NCI-H460 (cell line): ENCODE measurements around the gene DHCR7. TPM values are rescaled to one million over a fixed set of nuclear protein-coding genes. Genes with fewer than 3 reads are reported as not detected.
"Not testable (repeated sequence)": the region's sequence is repeated elsewhere in the genome, so short reads cannot be mapped to it uniquely, and the experiment has no call there.

Experiments
- DNase-seq: peaks from one replicate; pipeline ENCODE4 v3.0.0-alpha.2; 2016; ENCODE audit warnings: low read depth; ENCODE audit errors: extremely low read depth
- total RNA-seq: library from RNA; depleted of rRNA; stranded (reverse); fragments of >200 nt; shearing (Covaris generic); gene quantifications from 2 replicates; pipeline ENCODE4 v1.2.3, GENCODE V29; 2014

The DHCR7 gene
- total RNA-seq, 1 experiment from 2014 or later, result 37.0 TPM

DNA sequence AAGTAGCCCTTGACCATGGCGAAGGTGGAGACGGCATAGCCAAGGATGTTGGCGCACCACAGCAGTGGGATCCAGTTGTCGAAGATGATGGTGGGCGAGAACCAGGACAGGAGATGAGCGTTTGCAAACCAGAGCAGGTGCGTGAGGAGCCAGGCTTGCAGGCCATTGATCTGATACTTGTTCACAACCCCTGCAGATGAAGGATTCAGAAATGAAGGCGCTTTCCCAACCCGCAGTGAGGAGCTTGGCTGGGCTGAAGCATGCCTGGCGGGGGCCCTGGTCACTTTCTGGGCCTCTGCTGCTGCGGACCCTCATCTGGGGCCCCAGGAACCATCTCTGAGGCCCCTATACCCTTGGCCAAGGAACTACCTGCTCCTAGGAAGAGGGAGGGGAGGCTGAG is 6.9 kb downstream of the DHCR7 start:
- no peak for DNase-seq

DNA sequence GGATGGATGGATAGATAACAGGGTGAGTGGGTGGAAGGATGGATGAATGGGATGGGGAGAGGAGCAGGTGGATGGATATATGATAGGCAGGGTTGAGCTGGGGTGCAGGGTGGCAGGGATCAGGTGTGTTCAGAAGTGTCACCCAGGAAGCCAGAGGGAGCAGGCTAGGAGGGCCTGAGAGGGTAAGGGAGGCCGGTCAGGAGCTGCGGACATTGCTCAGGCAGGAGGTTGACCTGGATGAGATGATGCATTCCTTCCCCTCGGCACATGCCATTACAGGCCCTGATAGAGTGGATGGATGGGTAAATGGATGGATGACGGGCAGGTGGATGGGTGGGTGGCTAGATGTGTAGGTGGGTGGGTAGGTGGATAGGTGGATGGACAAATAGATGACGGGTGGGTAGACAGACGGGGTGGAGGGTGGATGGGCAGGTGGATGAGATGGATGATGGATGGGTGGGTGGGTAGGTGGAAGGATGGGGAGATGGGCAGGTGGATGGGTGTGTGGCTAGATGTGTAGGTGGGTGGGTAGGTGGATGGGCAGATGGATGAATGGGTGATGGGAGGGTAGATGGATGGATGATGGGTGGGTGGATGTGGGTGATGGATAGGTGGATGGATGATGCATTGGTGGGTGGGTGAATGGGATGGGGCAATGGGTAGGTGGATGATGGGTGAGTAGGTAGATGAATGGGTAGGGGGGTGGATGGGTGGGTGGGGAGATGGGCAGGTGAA is 8.0 kb downstream of the DHCR7 start:
- DNase-seq, result no peak

- DNase-seq, result no peak
Measured at GRCh38 chr11:71438650-71439049, 9.5 kb downstream of the DHCR7 start.

GRCh38 chr11:71437879-71438278 is 10.3 kb downstream of the DHCR7 start:
- no peak for DNase-seq

DNA sequence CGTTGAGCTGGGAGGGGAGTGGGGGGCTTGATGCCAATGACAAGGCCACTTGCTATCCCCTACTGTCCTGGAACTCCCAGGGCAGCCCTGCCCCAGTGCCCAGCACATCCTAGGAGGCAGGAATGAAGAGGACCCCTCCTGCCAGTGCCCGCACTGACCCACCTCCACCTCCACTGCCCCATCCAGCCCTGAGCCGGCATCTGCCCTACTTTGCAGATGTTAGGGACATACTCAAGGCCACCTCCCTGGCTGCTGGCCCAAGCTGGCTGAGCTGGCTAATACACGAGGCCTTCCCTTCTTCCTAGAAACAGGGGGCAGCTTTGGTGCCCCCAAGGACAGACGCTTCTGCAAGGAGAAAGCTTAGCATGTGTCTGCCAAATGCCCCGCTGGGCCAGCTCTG is 10.8 kb downstream of the DHCR7 start:
- no peak for DNase-seq

GRCh38 chr11:71436861-71437260 is 11.3 kb downstream of the DHCR7 start:
- no peak for DNase-seq

GRCh38 chr11:71435278-71435951 is 12.8 kb downstream of the DHCR7 start:
- DNase-seq, result no peak

DNA sequence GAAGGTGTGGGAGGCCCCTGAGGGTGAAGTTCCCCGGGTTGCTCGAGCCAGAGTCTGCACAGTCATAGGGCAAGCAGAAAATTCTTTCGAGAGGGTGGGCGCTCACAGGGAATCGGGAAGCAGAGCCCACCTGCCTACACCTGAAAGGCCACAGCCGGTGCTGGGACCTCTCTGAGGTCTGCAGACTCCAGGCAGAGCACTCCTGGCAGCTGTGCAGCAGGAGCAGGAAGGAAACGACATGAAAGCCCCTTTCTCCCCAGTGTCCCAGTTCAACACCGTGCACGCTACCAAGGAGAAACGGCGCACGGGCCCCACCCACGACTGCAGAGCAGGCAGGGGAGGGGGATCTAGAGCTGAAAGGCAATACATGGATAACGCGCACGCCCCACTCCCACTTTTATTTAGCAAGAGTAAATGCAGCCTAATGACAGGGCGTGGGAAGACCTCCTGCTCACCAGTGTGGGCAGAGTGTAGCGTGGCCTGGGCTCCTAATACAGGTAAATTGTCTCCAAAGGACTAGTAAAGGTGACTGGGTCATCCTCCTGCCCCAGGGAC is 13.5 kb downstream of the DHCR7 start:
- DNase-seq, result no peak

GRCh38 chr11:71433648-71434450 is 14.3 kb downstream of the DHCR7 start:
- peak; percentile 63 for DNase-seq

DNA sequence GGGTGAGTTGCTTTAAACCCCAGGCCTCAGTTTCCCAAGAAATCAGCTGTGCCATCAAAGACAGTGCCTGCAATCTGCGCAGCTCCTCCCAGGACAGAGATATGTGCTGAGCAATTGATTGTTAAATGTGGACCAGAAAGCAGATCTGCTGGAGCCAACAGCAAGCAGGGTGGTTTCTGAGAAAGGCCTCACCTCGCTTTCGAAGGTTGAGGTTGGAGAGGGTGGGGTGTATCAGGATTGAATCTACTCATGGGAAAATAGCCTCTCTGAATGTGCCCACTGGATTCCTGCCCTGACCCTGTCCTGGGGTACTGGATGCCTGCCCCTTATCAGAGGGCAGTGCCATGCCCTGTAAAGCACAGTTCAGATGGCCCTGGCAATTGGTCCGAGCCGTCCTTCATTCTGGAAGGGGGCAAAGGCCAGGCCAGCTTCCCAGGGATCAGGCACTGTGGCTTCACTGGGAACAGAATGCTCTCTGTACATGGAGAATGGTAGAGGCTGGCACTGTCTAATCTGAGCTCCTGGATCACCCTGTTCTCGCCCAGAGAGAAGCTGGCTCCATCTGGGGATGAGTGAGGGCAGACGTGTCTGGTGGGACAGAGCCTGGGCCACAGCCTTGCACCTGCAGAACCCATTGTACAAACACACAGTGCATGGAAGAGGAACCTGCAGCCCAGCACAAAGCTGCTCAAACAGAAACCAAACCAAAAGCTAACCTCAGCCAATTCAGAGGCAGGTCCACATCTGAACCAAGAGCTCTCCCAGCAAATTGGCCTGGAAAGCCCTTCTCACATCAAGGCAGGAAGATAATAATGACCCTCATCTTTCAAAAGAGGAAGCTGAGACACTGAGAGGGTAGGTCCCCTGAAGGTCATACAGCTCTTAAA is 15.2 kb downstream of the DHCR7 start:
- DNase-seq, result no peak

GRCh38 chr11:71431271-71431670 is 16.9 kb downstream of the DHCR7 start:
- DNase-seq, result no peak

GRCh38 chr11:71430166-71430565 is 18.0 kb downstream of the DHCR7 start:
- no peak for DNase-seq

DNA sequence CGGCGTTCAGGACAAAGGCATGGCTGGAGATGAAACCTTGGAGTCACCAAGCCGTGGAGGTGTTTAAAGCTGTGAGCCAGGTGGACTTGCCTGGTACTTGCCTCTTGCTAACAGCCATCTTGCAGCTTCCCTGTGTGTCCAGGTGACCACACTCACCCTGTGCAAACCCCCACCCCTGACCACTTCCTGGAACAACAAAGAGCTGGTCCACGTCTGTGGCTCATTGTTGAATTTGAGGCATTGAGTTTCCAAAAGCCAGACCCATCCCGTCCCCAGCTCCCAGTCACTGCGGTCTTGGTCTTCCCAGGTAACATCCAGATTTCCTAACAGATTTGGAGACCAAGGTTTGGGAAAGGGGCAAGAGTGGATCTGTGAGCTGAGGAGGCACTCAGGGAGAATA is 18.5 kb downstream of the DHCR7 start:
- no peak for DNase-seq

DNA sequence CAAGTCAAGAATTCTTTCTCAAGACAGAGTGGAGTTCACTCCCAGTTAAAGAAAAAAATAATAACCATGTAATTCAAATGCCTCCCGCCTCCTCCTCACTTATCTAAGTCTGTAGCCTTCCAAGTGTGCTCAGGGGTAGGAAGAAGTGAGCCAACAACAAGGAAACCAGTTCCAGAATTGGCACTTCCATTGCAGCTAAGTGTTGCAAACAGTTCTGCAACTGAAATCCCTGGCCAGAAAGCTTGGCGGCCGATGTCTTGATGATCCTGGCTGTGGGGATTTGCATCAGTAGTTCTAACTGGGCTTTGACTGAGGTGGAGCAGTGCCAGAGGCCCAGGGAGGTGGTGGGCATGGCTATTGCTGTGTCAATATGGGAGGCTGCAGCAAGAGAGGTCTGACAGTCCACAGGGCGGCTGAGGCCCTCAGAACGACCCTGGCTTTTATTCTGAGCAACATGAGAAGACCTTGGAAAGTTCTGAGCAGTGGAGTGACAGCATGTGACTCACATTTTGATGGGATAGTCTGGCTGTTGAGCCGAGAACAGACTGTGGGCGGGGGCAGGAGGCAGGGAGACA is 19.2 kb downstream of the DHCR7 start:
- no peak for DNase-seq

- no peak for DNase-seq
Measured at GRCh38 chr11:71426413-71426812, 21.8 kb downstream of the DHCR7 start.

- no peak for DNase-seq
Measured at GRCh38 chr11:71425860-71426259, 22.3 kb downstream of the DHCR7 start.

DNA sequence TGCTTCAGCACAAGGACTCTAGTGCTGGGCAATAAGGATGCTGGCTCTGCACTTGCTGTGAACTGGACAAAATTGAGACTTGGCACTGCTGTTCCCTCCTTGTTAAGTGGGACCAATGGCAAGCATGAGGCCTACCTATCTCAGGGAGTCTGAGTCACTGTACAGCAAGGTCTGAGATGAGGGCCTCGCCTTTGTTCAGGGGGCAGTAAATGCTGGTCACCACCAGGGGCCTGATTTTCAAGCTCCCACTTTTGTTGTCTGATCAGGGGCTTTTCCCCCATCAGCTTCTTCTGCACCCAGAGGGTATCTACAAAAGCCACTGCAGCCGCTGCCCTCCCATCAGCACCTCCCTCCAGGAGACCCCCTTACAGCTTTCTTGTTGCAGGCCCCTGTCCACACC is 22.8 kb downstream of the DHCR7 start:
- DNase-seq, result no peak

- DNase-seq, result no peak
Measured at GRCh38 chr11:71423181-71423790, 24.9 kb downstream of the DHCR7 start.

GRCh38 chr11:71422318-71422717 is 25.9 kb downstream of the DHCR7 start:
- DNase-seq, result not testable (repeated sequence)
